ENCODE measurements around the gene PFN4.

PFN4 gene

GRCh38 chr2:24080701-24081100 is 42.4 kb downstream of the PFN4 start:
- Histone ChIP-seq H3K36me3 (ENCODE audit: control insufficient read depth, insufficient read depth, low read length) (peaks cover 50% of the 10 kb centered on the region), H3K27ac (ENCODE audit: low read depth, low read length, severe bottlenecking) (no peak overlapping the region), H3K4me3 (ENCODE audit: extremely low read depth, insufficient read depth, low read length, poor library complexity, severe bottlenecking) (no peak overlapping the region), H3K9me3 (ENCODE audit: control insufficient read depth, low read length) (no peaks in the 10 kb centered on the region), H3K4me1 (ENCODE audit: control insufficient read depth, insufficient read depth, low read length, poor library complexity, severe bottlenecking) (no peaks in the 10 kb centered on the region)
- 87 to 100% methylated on average over 2 of the region's 2 CpGs for WGBS, 2 experiments (ENCODE audit: insufficient coverage in 2 of 2)

GRCh38 chr2:24077879-24078278 is 45.3 kb downstream of the PFN4 start:
- Histone ChIP-seq H3K27ac (ENCODE audit: low read depth, low read length, severe bottlenecking) (no peak overlapping the region), H3K4me3 (ENCODE audit: extremely low read depth, insufficient read depth, low read length, poor library complexity, severe bottlenecking) (peak overlapping the region; percentile 5), H3K4me1 (ENCODE audit: control insufficient read depth, insufficient read depth, low read length, poor library complexity, severe bottlenecking) (peaks cover 4% of the 10 kb centered on the region), H3K36me3 (ENCODE audit: control insufficient read depth, insufficient read depth, low read length) (peaks cover 57% of the 10 kb centered on the region), H3K9me3 (ENCODE audit: control insufficient read depth, low read length) (no peaks in the 10 kb centered on the region)
- 80% methylated on average over 1 of the region's 2 CpGs; no CpG with 5 or more reads in 1 of the 2 experiments for WGBS, 2 experiments (ENCODE audit: insufficient coverage in 2 of 2)

- Histone ChIP-seq H3K36me3 (ENCODE audit: control insufficient read depth, insufficient read depth, low read length) (peaks cover 57% of the 10 kb centered on the region), H3K4me1 (ENCODE audit: control insufficient read depth, insufficient read depth, low read length, poor library complexity, severe bottlenecking) (peaks cover 4% of the 10 kb centered on the region), H3K9me3 (ENCODE audit: control insufficient read depth, low read length) (no peaks in the 10 kb centered on the region), H3K27ac (ENCODE audit: low read depth, low read length, severe bottlenecking) (peak overlapping the region; percentile 41), H3K4me3 (ENCODE audit: extremely low read depth, insufficient read depth, low read length, poor library complexity, severe bottlenecking) (peak overlapping the region; percentile 5)
- 75 to 77% methylated on average over 8 of the region's 9 CpGs for WGBS, 2 experiments (ENCODE audit: insufficient coverage in 2 of 2)
Observed at GRCh38 chr2:24077535-24077877, 45.6 kb downstream of the PFN4 start.

GRCh38 chr2:24076849-24077534 is 46.1 kb downstream of the PFN4 start:
- Histone ChIP-seq H3K4me3 (ENCODE audit: extremely low read depth, insufficient read depth, low read length, poor library complexity, severe bottlenecking) (peak overlapping the region; percentile 64), H3K9me3 (ENCODE audit: control insufficient read depth, low read length) (no peaks in the 10 kb centered on the region), H3K27ac (ENCODE audit: low read depth, low read length, severe bottlenecking) (peak overlapping the region; percentile 41), H3K36me3 (ENCODE audit: control insufficient read depth, insufficient read depth, low read length) (peaks cover 57% of the 10 kb centered on the region), H3K4me1 (ENCODE audit: control insufficient read depth, insufficient read depth, low read length, poor library complexity, severe bottlenecking) (peaks cover 4% of the 10 kb centered on the region)
- 45 to 51% methylated on average over 32 to 38 of the region's 41 CpGs for WGBS, 2 experiments (ENCODE audit: insufficient coverage in 2 of 2)

GRCh38 chr2:24075915-24076848 is 47.0 kb downstream of the PFN4 start, which contains the start of gene SF3B6:
Gene SF3B6 (minus strand): TSS chr2:24076326. CDS start chr2:24076229, 97 bp downstream.
- peak within 1 kb of the TSS; percentile 64 for H3K4me3 ChIP-seq (ENCODE audit: extremely low read depth, insufficient read depth, low read length, poor library complexity, severe bottlenecking)
- H3K27ac ChIP-seq (ENCODE audit: low read depth, low read length, severe bottlenecking), result peak within 1 kb of the TSS; percentile 86
- peaks cover 59% of the 10 kb centered on the region for H3K36me3 ChIP-seq (ENCODE audit: control insufficient read depth, insufficient read depth, low read length)
- WGBS, 2 experiments (ENCODE audit: insufficient coverage in 2 of 2), result 0 to 1% methylated on average over 50 to 57 of the region's 64 CpGs
- no peaks in the 10 kb centered on the region for H3K9me3 ChIP-seq (ENCODE audit: control insufficient read depth, low read length)
- H3K4me1 ChIP-seq (ENCODE audit: control insufficient read depth, insufficient read depth, low read length, poor library complexity, severe bottlenecking), result peaks cover 4% of the 10 kb centered on the region

- H3K36me3 ChIP-seq (ENCODE audit: control insufficient read depth, insufficient read depth, low read length), result peaks cover 54% of the 10 kb centered on the region
- H3K4me3 ChIP-seq (ENCODE audit: extremely low read depth, insufficient read depth, low read length, poor library complexity, severe bottlenecking), result peak overlapping the region; percentile 64
- WGBS, 2 experiments (ENCODE audit: insufficient coverage in 2 of 2), result 89 to 90% methylated on average over 1 to 2 of the region's 5 CpGs
- peaks cover 4% of the 10 kb centered on the region for H3K4me1 ChIP-seq (ENCODE audit: control insufficient read depth, insufficient read depth, low read length, poor library complexity, severe bottlenecking)
- H3K27ac ChIP-seq (ENCODE audit: low read depth, low read length, severe bottlenecking), result no peak overlapping the region
- no peaks in the 10 kb centered on the region for H3K9me3 ChIP-seq (ENCODE audit: control insufficient read depth, low read length)
Observed at GRCh38 chr2:24075259-24075658, 47.9 kb downstream of the PFN4 start.

GRCh38 chr2:24073816-24074215 is 49.3 kb downstream of the PFN4 start:
- peaks cover 52% of the 10 kb centered on the region for H3K36me3 ChIP-seq (ENCODE audit: control insufficient read depth, insufficient read depth, low read length)
- WGBS, 2 experiments (ENCODE audit: insufficient coverage in 2 of 2), result 100% methylated on average over 1 to 2 of the region's 6 CpGs

GRCh38 chr2:24072259-24072658 is 50.9 kb downstream of the PFN4 start:
- H3K4me3 ChIP-seq (ENCODE audit: extremely low read depth, insufficient read depth, low read length, poor library complexity, severe bottlenecking), result no peak overlapping the region
- peaks cover 58% of the 10 kb centered on the region for H3K36me3 ChIP-seq (ENCODE audit: control insufficient read depth, insufficient read depth, low read length)
- WGBS, 2 experiments (ENCODE audit: insufficient coverage in 2 of 2), result 80 to 100% methylated on average over 1 to 2 of the region's 4 CpGs
- no peaks in the 10 kb centered on the region for H3K9me3 ChIP-seq (ENCODE audit: control insufficient read depth, low read length)
- H3K27ac ChIP-seq (ENCODE audit: low read depth, low read length, severe bottlenecking), result no peak overlapping the region
- H3K4me1 ChIP-seq (ENCODE audit: control insufficient read depth, insufficient read depth, low read length, poor library complexity, severe bottlenecking), result peaks cover 4% of the 10 kb centered on the region

More at GRCh38 chr2:24073816-24074215, 49.3 kb downstream of the PFN4 start:
- no peak overlapping the region for H3K4me3 ChIP-seq (ENCODE audit: extremely low read depth, insufficient read depth, low read length, poor library complexity, severe bottlenecking)
- no peak overlapping the region for H3K27ac ChIP-seq (ENCODE audit: low read depth, low read length, severe bottlenecking)
- H3K9me3 ChIP-seq (ENCODE audit: control insufficient read depth, low read length), result no peaks in the 10 kb centered on the region
- peaks cover 4% of the 10 kb centered on the region for H3K4me1 ChIP-seq (ENCODE audit: control insufficient read depth, insufficient read depth, low read length, poor library complexity, severe bottlenecking)

GRCh38 chr2:24065341-24065740 is 57.8 kb downstream of the PFN4 start:
- no peaks in the 10 kb centered on the region for H3K9me3 ChIP-seq (ENCODE audit: control insufficient read depth, low read length)
- H3K36me3 ChIP-seq (ENCODE audit: control insufficient read depth, insufficient read depth, low read length), result peaks cover 61% of the 10 kb centered on the region
- H3K4me3 ChIP-seq (ENCODE audit: extremely low read depth, insufficient read depth, low read length, poor library complexity, severe bottlenecking), result no peak overlapping the region
- 100% methylated on average over 2 of the region's 2 CpGs; no CpG with 5 or more reads in 1 of the 2 experiments for WGBS, 2 experiments (ENCODE audit: insufficient coverage in 2 of 2)
- no peaks in the 10 kb centered on the region for H3K4me1 ChIP-seq (ENCODE audit: control insufficient read depth, insufficient read depth, low read length, poor library complexity, severe bottlenecking)
- H3K27ac ChIP-seq (ENCODE audit: low read depth, low read length, severe bottlenecking), result no peak overlapping the region

All from mesodermal cell (in vitro differentiated cells).